ENCODE measurements around the gene SCFD2. TPM values are rescaled to one million over a fixed set of nuclear protein-coding genes. Genes with fewer than 3 reads are reported as not detected.

Gene SCFD2
- total and polyA plus RNA-seq, 4 donors = 4.3 to 28.8 (median 7.4) TPM

GRCh38 chr4:53377319-53378170 is 11.7 kb upstream of the SCFD2 start, which contains the start of gene FIP1L1:
Gene FIP1L1 (plus strand): TSS chr4:53377641. CDS start chr4:53377839, 198 bp downstream.
- TF ChIP-seq FOXA1 (IDR thresholded peaks at IDR 0.05) (peak; percentile 20), YY1 (IDR thresholded peaks at IDR 0.05) (peak; percentile 93), MAX (IDR thresholded peaks at IDR 0.05) (peak; percentile 10), RAD21 (IDR thresholded peaks at IDR 0.05) (peak; percentile 40 to 42), GABPA (IDR thresholded peaks at IDR 0.05 in 1 of 2, conservative IDR thresholded peaks at IDR 0.05 in 1 of 2) (peak in 1 of 2 donors; percentile 73), TAF1 (conservative IDR thresholded peaks at IDR 0.05) (peak; percentile 51), REST (IDR thresholded peaks at IDR 0.05) (no peak), SP1 (IDR thresholded peaks at IDR 0.05) (peak; percentile 34), FOXA2 (IDR thresholded peaks at IDR 0.05) (no peak), EGR1 (IDR thresholded peaks at IDR 0.05; ENCODE audit: low read depth in 2 of 2) (no peak)
- under 1% methylated on average over 85 of the region's 85 CpGs for WGBS
- Histone ChIP-seq H3K27me3 (ENCODE audit: control insufficient read depth in 4 of 4, insufficient read depth in 4 of 4, low read length in 3 of 4) (no peaks in the 10 kb centered on the region), H3K27ac (ENCODE audit: low read depth in 1 of 2, low read length in 2 of 2) (peak within 1 kb of the TSS; percentile 83 to 87), H3K9me3 (ENCODE audit: control insufficient read depth in 4 of 4, low read length in 3 of 4) (no peaks in the 10 kb centered on the region), H3K4me3 (ENCODE audit: low read depth in 1 of 3, low read length in 3 of 3) (peak within 1 kb of the TSS; percentile 74 to 92 (median 91)), H3K9ac (ENCODE audit: low read depth in 1 of 2, low read length in 2 of 2) (peak within 1 kb of the TSS; percentile 80 to 82), H3K36me3 (ENCODE audit: control insufficient read depth in 4 of 4, insufficient read depth in 3 of 4, low read depth in 1 of 4, low read length in 3 of 4) (peaks cover 0 to 2% (median under 1%) of the 10 kb centered on the region in 4 donors), H3K4me1 (ENCODE audit: control insufficient read depth in 4 of 4, insufficient read depth in 4 of 4, low read length in 3 of 4) (peaks cover 0 to 20% (median 10%) of the 10 kb centered on the region in 4 donors)
- DNase-seq (ENCODE audit: low spot score) = peak; percentile 95

- H3K9me3 ChIP-seq (ENCODE audit: control insufficient read depth in 4 of 4, low read length in 3 of 4) = no peaks in the 10 kb centered on the region
- TF ChIP-seq YY1 (IDR thresholded peaks at IDR 0.05) (no peak), TAF1 (conservative IDR thresholded peaks at IDR 0.05) (no peak), HNF4A (conservative IDR thresholded peaks at IDR 0.05) (no peak), GABPA (IDR thresholded peaks at IDR 0.05 in 1 of 2, conservative IDR thresholded peaks at IDR 0.05 in 1 of 2) (no peak), RXRA (IDR thresholded peaks at IDR 0.05) (no peak), REST (IDR thresholded peaks at IDR 0.05) (no peak), MAX (IDR thresholded peaks at IDR 0.05) (no peak), NR2F2 (IDR thresholded peaks at IDR 0.05) (no peak), JUND (IDR thresholded peaks at IDR 0.05) (no peak), EGR1 (IDR thresholded peaks at IDR 0.05; ENCODE audit: low read depth in 2 of 2) (no peak), SP1 (IDR thresholded peaks at IDR 0.05) (no peak), ZBTB33 (IDR thresholded peaks at IDR 0.05) (no peak), CTCF (IDR thresholded peaks at IDR 0.05; ENCODE audit: low read depth, low read length, missing input control) (no peak), ATF3 (IDR thresholded peaks at IDR 0.05) (no peak), FOXA2 (IDR thresholded peaks at IDR 0.05) (no peak)
- H3K4me3 ChIP-seq (ENCODE audit: low read depth in 1 of 3, low read length in 3 of 3) = peak overlapping the region; percentile 74 to 92 (median 91)
- WGBS = 61% methylated on average over 5 of the region's 5 CpGs
- H3K27ac ChIP-seq (ENCODE audit: low read depth in 1 of 2, low read length in 2 of 2) = peak overlapping the region in 1 of 2 donors; percentile 87
- peaks cover 0 to 20% (median 10%) of the 10 kb centered on the region in 4 donors for H3K4me1 ChIP-seq (ENCODE audit: control insufficient read depth in 4 of 4, insufficient read depth in 4 of 4, low read length in 3 of 4)
- H3K9ac ChIP-seq (ENCODE audit: low read depth in 1 of 2, low read length in 2 of 2) = peak overlapping the region in 1 of 2 donors; percentile 79
- no peak for DNase-seq (ENCODE audit: low spot score)
- H3K36me3 ChIP-seq (ENCODE audit: control insufficient read depth in 4 of 4, insufficient read depth in 3 of 4, low read depth in 1 of 4, low read length in 3 of 4) = no peaks in the 10 kb centered on the region
- H3K27me3 ChIP-seq (ENCODE audit: control insufficient read depth in 4 of 4, insufficient read depth in 4 of 4, low read length in 3 of 4) = no peaks in the 10 kb centered on the region
These were observed 11.0 kb upstream of the SCFD2 start for GRCh38 chr4:53376900-53377299.
